H9 (cell line): Measurements from ENCODE around the gene NOD1. TPM values are rescaled to one million over a fixed set of nuclear protein-coding genes. Genes with fewer than 3 reads are reported as not detected.

Experiments used
- DNase-seq: peaks from one replicate; pipeline ENCODE4 v3.0.0-alpha.2; 2017
- H2AFZ ChIP-seq: one replicate; pipeline ENCODE4 v1.6.1; 2013; ENCODE audit warnings: mild to moderate bottlenecking, low read length, control low read depth, moderate library complexity
- H2AK5ac ChIP-seq: 2 replicates; pipeline ENCODE4 v1.6.1; 2013; ENCODE audit warnings: low read length, control low read depth, mixed read lengths; ENCODE audit not compliant: insufficient read length
- H2BK120ac ChIP-seq: one replicate; pipeline ENCODE4 v1.6.1; 2013; ENCODE audit warnings: low read depth, mild to moderate bottlenecking, low read length, control low read depth, inconsistent platforms; ENCODE audit not compliant: poor library complexity, severe bottlenecking
- H2BK12ac ChIP-seq: 2 replicates; pipeline ENCODE4 v1.6.1; 2013; ENCODE audit warnings: low read length, control low read depth, mixed read lengths, low read depth; ENCODE audit not compliant: insufficient read length
- H2BK15ac ChIP-seq: 2 replicates; pipeline ENCODE4 v1.6.1; 2013; ENCODE audit warnings: low read depth, low read length, control low read depth
- H2BK20ac ChIP-seq: one replicate; pipeline ENCODE4 v1.6.1; 2013; ENCODE audit warnings: low read depth, mild to moderate bottlenecking, low read length, control low read depth, inconsistent platforms; ENCODE audit not compliant: poor library complexity, severe bottlenecking
- H2BK5ac ChIP-seq: 2 replicates; pipeline ENCODE4 v1.6.1; 2013; ENCODE audit warnings: low read length, control low read depth, mixed read lengths; ENCODE audit not compliant: insufficient read length
- H3K14ac ChIP-seq: 2 replicates; pipeline ENCODE4 v1.6.1; 2013; ENCODE audit warnings: low read length, control low read depth; ENCODE audit not compliant: insufficient read depth
- H3K18ac ChIP-seq: 2 replicates; pipeline ENCODE4 v1.6.1; 2013; ENCODE audit warnings: low read depth, mild to moderate bottlenecking, mixed read lengths, low read length, control low read depth; ENCODE audit not compliant: insufficient read length
- H3K23ac ChIP-seq: 2 replicates; pipeline ENCODE4 v1.6.1; 2013; ENCODE audit warnings: low read length, control low read depth, mixed read lengths, low read depth; ENCODE audit not compliant: insufficient read length
- H3K23me2 ChIP-seq: 2 replicates; pipeline ENCODE4 v1.6.1; 2013; ENCODE audit warnings: low read depth, mild to moderate bottlenecking, mixed read lengths, low read length, control low read depth; ENCODE audit not compliant: insufficient read length, poor library complexity, severe bottlenecking
- H3K27ac ChIP-seq: 2 replicates; pipeline ENCODE4 v1.5.1; 2013; ENCODE audit warnings: low read length, control low read depth, mixed read lengths, low read depth; ENCODE audit not compliant: insufficient read length
- H3K27me3 ChIP-seq: 2 replicates; pipeline ENCODE4 v1.6.1; 2013; ENCODE audit warnings: low read length, control low read depth, inconsistent platforms; ENCODE audit not compliant: insufficient read depth
- H3K4ac ChIP-seq: 2 replicates; pipeline ENCODE4 v1.6.1; 2013; ENCODE audit warnings: low read depth, mild to moderate bottlenecking, control low read depth, inconsistent platforms, low read length, moderate library complexity
- H3K4me1 ChIP-seq: 2 replicates; pipeline ENCODE4 v1.6.1; 2013; ENCODE audit warnings: low read length, control low read depth, inconsistent platforms; ENCODE audit not compliant: insufficient read depth
- H3K4me2 ChIP-seq: 2 replicates; pipeline ENCODE4 v1.6.1; 2013; ENCODE audit warnings: low read length, control low read depth, mixed read lengths; ENCODE audit not compliant: insufficient read length, insufficient read depth
- H3K56ac ChIP-seq: 2 replicates; pipeline ENCODE4 v1.6.1; 2013; ENCODE audit warnings: low read depth, mild to moderate bottlenecking, mixed read lengths, low read length, control low read depth; ENCODE audit not compliant: insufficient read length
- H3K79me1 ChIP-seq: 2 replicates; pipeline ENCODE4 v1.6.1; 2013; ENCODE audit warnings: low read depth, mild to moderate bottlenecking, moderate library complexity, low read length, control low read depth, inconsistent platforms; ENCODE audit not compliant: insufficient read depth, poor library complexity, severe bottlenecking
- H3K79me2 ChIP-seq: 2 replicates; pipeline ENCODE4 v1.6.1; 2013; ENCODE audit warnings: low read length, control low read depth, inconsistent platforms; ENCODE audit not compliant: insufficient read depth
- H3K9ac ChIP-seq: 2 replicates; pipeline ENCODE4 v1.6.1; 2013; ENCODE audit warnings: low read length, control low read depth, mixed read lengths; ENCODE audit not compliant: insufficient read length; ENCODE audit errors: extremely low read depth
- H3K9me3 ChIP-seq: one replicate; pipeline ENCODE4 v1.6.1; 2013; ENCODE audit warnings: low read depth, low read length, inconsistent platforms; ENCODE audit not compliant: control insufficient read depth
- H3T11ph ChIP-seq: one replicate; pipeline ENCODE4 v1.6.1; 2013; ENCODE audit warnings: mild to moderate bottlenecking, low read length, control low read depth, inconsistent platforms
- H4K20me1 ChIP-seq: one replicate; pipeline ENCODE4 v1.6.1; 2013; ENCODE audit not compliant: control insufficient read depth, insufficient read length, insufficient read depth
- H4K5ac ChIP-seq: 2 replicates; pipeline ENCODE4 v1.6.1; 2013; ENCODE audit warnings: low read depth, mild to moderate bottlenecking, mixed read lengths, low read length, control low read depth; ENCODE audit not compliant: insufficient read length
- H4K8ac ChIP-seq: replicated peaks from 2 replicates; pipeline ENCODE4 v1.6.1; 2013; ENCODE audit warnings: low read length, control low read depth, mixed read lengths, low read depth; ENCODE audit not compliant: insufficient read length
- H4K91ac ChIP-seq: 2 replicates; pipeline ENCODE4 v1.6.1; 2013; ENCODE audit warnings: low read depth, mild to moderate bottlenecking, moderate library complexity, mixed read lengths, low read length, control low read depth; ENCODE audit not compliant: insufficient read length
- H3K27ac Mint-ChIP-seq, 3 experiments: 2 replicates in 2 of 3; 3 replicates in 1 of 3; pipeline ENCODE4 v1.8.0; 2020 to 2021; ENCODE audit warnings: mixed read lengths in 3 of 3, mild to moderate bottlenecking in 1 of 3, moderate library complexity in 1 of 3
- H3K27me3 Mint-ChIP-seq: 2 replicates; pipeline ENCODE4 v1.8.0; 2021; ENCODE audit warnings: low read depth, mild to moderate bottlenecking, moderate library complexity, mixed read lengths
- H3K36me3 Mint-ChIP-seq, 3 experiments: 2 replicates in 2 of 3; 3 replicates in 1 of 3; pipeline ENCODE4 v1.8.0; 2020 to 2021; ENCODE audit warnings: low read depth in 3 of 3, mixed read lengths in 3 of 3; ENCODE audit not compliant: insufficient read depth in 1 of 3
- H3K4me1 Mint-ChIP-seq, 2 experiments: 2 replicates each; pipeline ENCODE4 v1.8.0; 2020; ENCODE audit warnings: mixed read lengths in 2 of 2
- H3K4me3 Mint-ChIP-seq, 2 experiments: 2 replicates in 1 of 2; 3 replicates in 1 of 2; pipeline ENCODE4 v1.8.0; 2020 to 2021; ENCODE audit warnings: mild to moderate bottlenecking in 2 of 2, mixed read lengths in 2 of 2, moderate library complexity in 1 of 2
- H3K9me3 Mint-ChIP-seq, 2 experiments: 2 replicates in 1 of 2; 3 replicates in 1 of 2; pipeline ENCODE4 v1.8.0; 2020; ENCODE audit warnings: mild to moderate bottlenecking in 2 of 2, mixed read lengths in 2 of 2, moderate library complexity in 1 of 2
- WGBS: extraction: QIAGEN DNeasy Blood & Tissue Kit; methylation state at CpG from one replicate; pipeline ENCODE4 v1.1.7; 2013; ENCODE audit warnings: missing lambda C conversion rate, low lambda C conversion rate, mixed read lengths; ENCODE audit not compliant: insufficient read length; ENCODE audit errors: extremely low coverage; 5-methylcytosine and 5-hydroxymethylcytosine counted together
- total RNA-seq: library from RNA; stranded (reverse); gene quantifications from 2 replicates; pipeline ENCODE4 v1.2.1, GENCODE V29; 2021
- TF ChIP-seq, protein P1 (sequence below): fragments of 200-600 bp; sonication (generic); conservative IDR thresholded peaks from 3 replicates; pipeline ENCODE4 v1.8.0; 2021; ENCODE audit warnings: antibody characterized with exemption, mild to moderate bottlenecking

The NOD1 gene
- total RNA-seq, 1 experiment from 2014 or later: 5.3 TPM

DNA sequence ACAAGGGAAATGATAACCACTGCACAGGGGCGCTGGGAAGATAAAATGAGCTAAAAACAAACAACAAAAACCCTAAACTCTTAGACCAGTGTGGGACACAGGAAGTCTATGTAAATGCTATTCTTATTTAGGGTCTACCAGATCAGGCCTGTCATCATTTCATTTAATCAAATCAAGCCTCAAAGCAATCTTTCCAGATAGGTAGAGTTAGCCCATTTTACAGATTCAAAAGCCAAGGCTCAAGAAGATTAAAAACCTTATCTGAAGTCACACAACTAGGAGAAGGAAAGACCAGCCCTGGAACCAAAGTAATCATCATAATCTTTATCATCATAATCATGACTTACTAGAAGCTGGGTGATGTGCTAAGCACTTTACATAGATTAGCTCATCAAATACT, 4.7 kb downstream of the NOD1 start:
- no peak overlapping the region for H3K27ac Mint-ChIP-seq
- no peak for DNase-seq

More for the DNA sequence above, 4.7 kb downstream of the NOD1 start:
- Histone ChIP-seq H3K23me2 (peaks cover 11% of the 10 kb centered on the region), H2BK20ac (no peak overlapping the region), H4K20me1 (no peaks in the 10 kb centered on the region), H3K79me1 (no peaks in the 10 kb centered on the region), H2AFZ (no peak overlapping the region), H2BK15ac (no peak overlapping the region), H3K9ac (no peak overlapping the region), H2BK5ac (no peak overlapping the region), H3K18ac (no peak overlapping the region), H3K23ac (no peak overlapping the region), H3K4ac (no peak overlapping the region), H3K27me3 (no peaks in the 10 kb centered on the region), H4K8ac (no peak overlapping the region), H3K14ac (no peak overlapping the region), H3K4me2 (no peak overlapping the region), H3K79me2 (no peaks in the 10 kb centered on the region), H4K5ac (no peak overlapping the region), H3K4me1 (peaks cover 3% of the 10 kb centered on the region; the same call in 1 of the 2 replicates), H3K27ac (no peak overlapping the region), H3K9me3 (no peaks in the 10 kb centered on the region), H2AK5ac (no peak overlapping the region), H2BK12ac (no peak overlapping the region), H2BK120ac (no peak overlapping the region), H3K56ac (no peak overlapping the region), H3T11ph (no peak overlapping the region), H4K91ac (no peak overlapping the region)
- WGBS: no CpG with 5 or more reads among the region's 1 CpG
- peaks cover 22% of the 10 kb centered on the region for H3K27me3 Mint-ChIP-seq
- TF ChIP-seq, protein P1, sequence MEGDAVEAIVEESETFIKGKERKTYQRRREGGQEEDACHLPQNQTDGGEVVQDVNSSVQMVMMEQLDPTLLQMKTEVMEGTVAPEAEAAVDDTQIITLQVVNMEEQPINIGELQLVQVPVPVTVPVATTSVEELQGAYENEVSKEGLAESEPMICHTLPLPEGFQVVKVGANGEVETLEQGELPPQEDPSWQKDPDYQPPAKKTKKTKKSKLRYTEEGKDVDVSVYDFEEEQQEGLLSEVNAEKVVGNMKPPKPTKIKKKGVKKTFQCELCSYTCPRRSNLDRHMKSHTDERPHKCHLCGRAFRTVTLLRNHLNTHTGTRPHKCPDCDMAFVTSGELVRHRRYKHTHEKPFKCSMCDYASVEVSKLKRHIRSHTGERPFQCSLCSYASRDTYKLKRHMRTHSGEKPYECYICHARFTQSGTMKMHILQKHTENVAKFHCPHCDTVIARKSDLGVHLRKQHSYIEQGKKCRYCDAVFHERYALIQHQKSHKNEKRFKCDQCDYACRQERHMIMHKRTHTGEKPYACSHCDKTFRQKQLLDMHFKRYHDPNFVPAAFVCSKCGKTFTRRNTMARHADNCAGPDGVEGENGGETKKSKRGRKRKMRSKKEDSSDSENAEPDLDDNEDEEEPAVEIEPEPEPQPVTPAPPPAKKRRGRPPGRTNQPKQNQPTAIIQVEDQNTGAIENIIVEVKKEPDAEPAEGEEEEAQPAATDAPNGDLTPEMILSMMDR: no peak
- H3K36me3 Mint-ChIP-seq: no peaks in the 10 kb centered on the region; a peak in 1 of 7 replicates
- no peak overlapping the region for H3K4me3 Mint-ChIP-seq
- no peaks in the 10 kb centered on the region for H3K9me3 Mint-ChIP-seq
- peaks cover 16 to 17% of the 10 kb centered on the region in 2 experiments for H3K4me1 Mint-ChIP-seq
